H54 (cell line): Measurements from ENCODE around the gene SLC39A6.
"Not testable (repeated sequence)": the region's sequence is repeated elsewhere in the genome, so short reads cannot be mapped to it uniquely, and the experiment has no call there.

ENCODE experiments used
- DNase-seq: peaks from one replicate; pipeline ENCODE4 v3.0.0; 2011; ENCODE audit warnings: low spot score, mixed read lengths; ENCODE audit not compliant: insufficient read length
- FAIRE-seq: peaks from 3 replicates; lab custom pipeline; 2011; peaks lifted over from hg19 to GRCh38; lab: Jason Lieb, UNC
- POLR2A ChIP-seq: IDR thresholded peaks from 2 replicates; pipeline ENCODE4 v1.6.1; 2011; ENCODE audit warnings: low read depth, mild to moderate bottlenecking, low read length

SLC39A6 gene

GRCh38 chr18:36073676-36074075 is 55.5 kb downstream of the SLC39A6 start:
- DNase-seq, result no peak
- no peak for FAIRE-seq
- no peak for TF ChIP-seq POLR2A

- not testable (repeated sequence) for FAIRE-seq, DNase-seq
Observed at GRCh38 chr18:36072406-36072805, 56.7 kb downstream of the SLC39A6 start.

GRCh38 chr18:36067055-36067957 is 61.8 kb downstream of the SLC39A6 start, which contains the start of gene RPRD1A:
Gene RPRD1A (minus strand): TSS chr18:36067559. CDS start chr18:36067404, 155 bp downstream.
- TF ChIP-seq POLR2A, result peak; percentile 61
- DNase-seq (peak; percentile 75), FAIRE-seq (peak; percentile 48)

- no peak for DNase-seq
- no peak for FAIRE-seq
- TF ChIP-seq POLR2A, result no peak
Observed at GRCh38 chr18:36066686-36067054, 62.5 kb downstream of the SLC39A6 start.

- FAIRE-seq (no peak), DNase-seq (no peak)
- TF ChIP-seq POLR2A, result no peak
Observed at GRCh38 chr18:36066001-36066400, 63.1 kb downstream of the SLC39A6 start.

GRCh38 chr18:36064809-36065079 is 64.4 kb downstream of the SLC39A6 start:
- DNase-seq, FAIRE-seq: not testable (repeated sequence)

GRCh38 chr18:36064027-36064808 is 64.9 kb downstream of the SLC39A6 start:
- no peak for DNase-seq
- TF ChIP-seq POLR2A, result no peak
- no peak for FAIRE-seq

GRCh38 chr18:36058674-36059073 is 70.5 kb downstream of the SLC39A6 start:
- FAIRE-seq, result no peak
- TF ChIP-seq POLR2A, result no peak
- DNase-seq, result no peak
